GM12878 (cell line): ENCODE measurements around the gene SLC6A12. TPM values are rescaled to one million over a fixed set of nuclear protein-coding genes. Genes with fewer than 3 reads are reported as not detected.

Source experiments
- ATAC-seq: fragments of 200-7000 bp; cut with Tn5 transposase; 3 replicates; pipeline ENCODE4 v1.9.1; 2020; ENCODE audit warnings: mild to moderate bottlenecking, moderate library complexity
- BruUV-seq: library from RNA; stranded (reverse); fragments of 400-500 nt; replicated peaks from 2 replicates; lab custom pipeline; 2021; lab: Mats Ljungman, UMichigan
- CTCF ChIA-PET: fragments of 300-600 bp; sonication (Branson Sonifier 250); formaldehyde crosslinking; extraction: SDS; loops from one replicate; lab custom pipeline; 2021; ENCODE audit warnings: inconsistent platforms; lab: Yijun Ruan, JAX
- POLR2A ChIA-PET: fragments of 350-600 bp; formaldehyde crosslinking; extraction: SDS; loops from one replicate; lab custom pipeline; 2021; ENCODE audit warnings: inconsistent platforms; lab: Charles Lee
- RAD21 ChIA-PET: fragments of 300-600 bp; sonication (Branson Sonifier 250); formaldehyde crosslinking; loops from one replicate; lab custom pipeline; 2023; ENCODE audit warnings: antibody characterized with exemption; ENCODE audit not compliant: unreplicated experiment; lab: Charles Lee
- SMC1A ChIA-PET: fragments of 300-600 bp; sonication (Branson Sonifier 250); formaldehyde crosslinking; loops from one replicate; lab custom pipeline; 2023; ENCODE audit not compliant: unreplicated experiment, uncharacterized antibody; lab: Charles Lee
- DNase-seq: peaks from one replicate; pipeline ENCODE4 v3.0.0-alpha.2; 2011; ENCODE audit warnings: low read depth, low spot score
- FAIRE-seq: peaks from 3 replicates; lab custom pipeline; 2011; peaks lifted over from hg19 to GRCh38; lab: Jason Lieb, UNC
- H2AFZ ChIP-seq: 2 replicates; pipeline ENCODE4 v1.6.0; 2011; ENCODE audit warnings: low read depth, low read length, control low read depth; ENCODE audit not compliant: control insufficient read depth
- H3K27ac ChIP-seq: 2 replicates; pipeline ENCODE4 v1.5.1; 2011; ENCODE audit warnings: control low read depth; ENCODE audit not compliant: control insufficient read depth, insufficient read depth
- H3K27me3 ChIP-seq, 2 experiments: replicated peaks in 1 of 2; 2 replicates each; pipeline versions ENCODE4 v1.6.0 to v1.6.1; 2011; ENCODE audit warnings: low read length in 1 of 2; ENCODE audit not compliant: control insufficient read depth in 2 of 2, insufficient read depth in 2 of 2
- H3K36me3 ChIP-seq, 2 experiments: 2 replicates each; pipeline ENCODE4 v1.5.1; 2011; ENCODE audit warnings: low read length in 1 of 2; ENCODE audit not compliant: control insufficient read depth in 2 of 2, insufficient read depth in 2 of 2
- H3K4me1 ChIP-seq: 2 replicates; pipeline ENCODE4 v1.6.1; 2011; ENCODE audit warnings: mild to moderate bottlenecking, low read length, moderate library complexity, mixed read lengths; ENCODE audit not compliant: control insufficient read depth, insufficient read depth
- H3K4me2 ChIP-seq: 2 replicates; pipeline ENCODE4 v1.6.0; 2011; ENCODE audit warnings: control low read depth; ENCODE audit not compliant: control insufficient read depth, insufficient read depth
- H3K4me3 ChIP-seq: fragments of 200-600 bp; sonication (generic); 2 replicates; pipeline ENCODE4 v1.5.1; 2016
- H3K79me2 ChIP-seq: 2 replicates; pipeline ENCODE4 v1.6.0; 2011; ENCODE audit warnings: low read length; ENCODE audit not compliant: control insufficient read depth, insufficient read depth
- H3K9ac ChIP-seq: 2 replicates; pipeline ENCODE4 v1.8.0; 2011; ENCODE audit warnings: low read length, control low read depth, mixed read lengths; ENCODE audit not compliant: control insufficient read depth, insufficient read depth
- H3K9me3 ChIP-seq: replicated peaks from 3 replicates; pipeline ENCODE4 v1.5.1; 2011; ENCODE audit warnings: mild to moderate bottlenecking, low read length; ENCODE audit not compliant: control insufficient read depth, insufficient read depth
- H4K20me1 ChIP-seq: 2 replicates; pipeline ENCODE4 v1.6.0; 2011; ENCODE audit not compliant: control insufficient read depth, insufficient read depth
- EZH2 ChIP-seq: IDR thresholded peaks from 2 replicates; pipeline ENCODE4 v1.6.1; 2012; ENCODE audit warnings: low read depth, mild to moderate bottlenecking, control low read depth, inconsistent platforms, low read length, borderline replicate concordance; ENCODE audit not compliant: control insufficient read depth
- IKZF2 ChIP-seq, 2 experiments: fragments of 450-650 bp; IDR thresholded peaks; 2 replicates each; pipeline ENCODE4 v1.6.1; 2017; ENCODE audit warnings: mild to moderate bottlenecking in 2 of 2, moderate library complexity in 2 of 2
- NFYB ChIP-seq: IDR thresholded peaks from 2 replicates; pipeline ENCODE4 v1.6.1; 2011; ENCODE audit warnings: low read depth, mild to moderate bottlenecking, low read length, improper control_type of control experiment, moderate library complexity; ENCODE audit not compliant: insufficient read depth
- SIX5 ChIP-seq: IDR thresholded peaks from 2 replicates; pipeline ENCODE4 v1.6.1; 2011; ENCODE audit warnings: mild to moderate bottlenecking, low read depth, low read length, moderate library complexity; ENCODE audit not compliant: severe bottlenecking
- WGBS: methylation state at CpG from one replicate; pipeline ENCODE4 v1.1.6; 2016; ENCODE audit warnings: low lambda C conversion rate; ENCODE audit not compliant: insufficient replicate concordance, insufficient coverage; ENCODE audit errors: missing lambda C conversion rate; 5-methylcytosine and 5-hydroxymethylcytosine counted together
- in situ Hi-C: fragments of 300-500 bp; cut with MboI; formaldehyde crosslinking; loops from 9 replicates; pipeline ENCODE4 v1.14.3; 2018; ENCODE audit warnings: mixed read lengths
- intact Hi-C: fragments of 100-400 bp; cut with micrococcal nuclease; formaldehyde crosslinking; loops from one replicate; pipeline ENCODE4 v1.14.2; 2022; ENCODE audit not compliant: unreplicated experiment
- polyA plus RNA-seq, 11 experiments: library from polyadenylated mRNA; depleted of rRNA in 4 of 11; unstranded in 6 of 11; stranded (reverse) in 5 of 11; fragments of >200 nt; fragmentation: Nextera tagmentation in 4 of 11; fragmentation: Illumina TruSeq in 1 of 11; extraction: Ambion mirVana in 4 of 11; extraction: Trizol in 1 of 11; gene quantifications; 1 replicate in 1 of 11; 2 replicates in 10 of 11; pipeline versions ENCODE4 v1.2.1 to v1.2.3, GENCODE V29; 2011 to 2016; ENCODE audit warnings: inconsistent platforms in 2 of 11, missing spikeins in 2 of 11, low read depth in 1 of 11
- total RNA-seq, 4 experiments: library from RNA; depleted of rRNA in 3 of 4; stranded (reverse); fragments of >200 nt in 3 of 4; fragmentation: Illumina TruSeq in 1 of 4; extraction: Trizol in 1 of 4; gene quantifications; 2 replicates each; pipeline versions ENCODE4 v1.2.1 to v1.2.3, GENCODE V29; 2013 to 2021
- TF ChIP-seq, protein P1 (sequence below): fragments of 450-650 bp; IDR thresholded peaks from 2 replicates; pipeline ENCODE4 v1.6.1; 2016; ENCODE audit warnings: mild to moderate bottlenecking, moderate library complexity, borderline replicate concordance

SLC6A12 gene
- total and polyA plus RNA-seq, 10 of the 15 experiments (the other 5 are each of a cell fraction or from before 2014, with no cell fraction given), result 0.06 to 0.11 (median 0.07) TPM; not detected in 7

DNA sequence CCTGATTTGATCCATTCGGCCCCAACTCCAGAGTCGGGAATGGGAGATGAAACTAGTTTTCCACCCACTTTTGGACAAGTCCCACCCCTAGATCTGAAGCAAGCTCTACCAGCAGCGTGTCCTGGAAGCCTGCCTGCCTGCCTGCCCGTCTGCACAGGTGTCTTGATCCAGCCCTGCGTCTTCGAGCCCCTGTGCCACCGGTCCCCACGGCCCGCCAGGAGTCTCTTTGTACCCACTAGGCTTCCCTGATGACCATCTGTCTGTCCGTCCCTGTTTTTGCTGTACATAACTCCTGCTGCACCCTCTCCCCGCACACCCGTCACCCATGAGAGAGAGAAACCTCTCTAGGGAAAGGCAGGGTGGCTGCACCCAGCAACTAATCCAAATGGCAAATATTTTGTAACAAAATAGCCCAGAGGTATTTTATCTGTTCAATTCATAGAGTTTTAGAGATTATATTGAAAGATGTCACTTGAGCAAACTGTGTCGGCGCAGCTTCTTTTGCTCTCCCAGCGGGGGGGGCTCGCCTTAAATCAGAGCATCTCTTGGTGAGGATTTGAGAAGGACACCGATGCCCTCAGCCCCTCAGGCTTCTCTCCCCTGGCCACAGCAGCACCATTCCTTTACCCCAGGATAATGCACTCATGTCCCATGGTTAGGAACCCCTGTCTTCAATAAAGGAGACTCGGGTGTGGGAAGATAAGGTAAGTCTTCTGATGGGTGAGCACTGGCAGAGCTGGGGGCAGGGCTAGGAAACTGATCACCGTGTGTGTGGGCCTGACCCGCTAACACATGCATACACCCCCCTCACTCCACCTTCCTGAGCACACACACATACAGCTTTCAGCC, 35.8 kb downstream of the SLC6A12 start:
- ChIA-PET SMC1A (no interaction called here), RAD21 (no interaction called here), POLR2A (no interaction called here), CTCF (no interaction called here)
- no peak overlapping the region for H3K9ac ChIP-seq
- no peaks in the 10 kb centered on the region for H3K79me2 ChIP-seq
- H3K36me3 ChIP-seq, result no peaks in the 10 kb centered on the region
- H3K4me2 ChIP-seq, result no peak overlapping the region
- FAIRE-seq (no peak), DNase-seq (no peak), ATAC-seq (no peak)
- no peaks in the 10 kb centered on the region for H4K20me1 ChIP-seq
- WGBS, result 63% methylated on average over 20 of the region's 20 CpGs
- no peak overlapping the region for H3K27ac ChIP-seq
- intact Hi-C loops (no loop called here), in situ Hi-C loops (no loop called here)
- H3K4me3 ChIP-seq, result no peak overlapping the region
- peaks cover 5% of the 10 kb centered on the region for H3K4me1 ChIP-seq
- H2AFZ ChIP-seq, result no peak overlapping the region
- H3K27me3 ChIP-seq, result no peaks in the 10 kb centered on the region; a peak in 1 of 4 replicates
- no TSS peak for BruUV-seq
- no peaks in the 10 kb centered on the region for H3K9me3 ChIP-seq
- TF ChIP-seq SIX5 (no peak), NFYB (no peak), IKZF2 (IDR thresholded peaks at IDR 0.05) (no peak), EZH2 (no peak)
- TF ChIP-seq, protein P1, sequence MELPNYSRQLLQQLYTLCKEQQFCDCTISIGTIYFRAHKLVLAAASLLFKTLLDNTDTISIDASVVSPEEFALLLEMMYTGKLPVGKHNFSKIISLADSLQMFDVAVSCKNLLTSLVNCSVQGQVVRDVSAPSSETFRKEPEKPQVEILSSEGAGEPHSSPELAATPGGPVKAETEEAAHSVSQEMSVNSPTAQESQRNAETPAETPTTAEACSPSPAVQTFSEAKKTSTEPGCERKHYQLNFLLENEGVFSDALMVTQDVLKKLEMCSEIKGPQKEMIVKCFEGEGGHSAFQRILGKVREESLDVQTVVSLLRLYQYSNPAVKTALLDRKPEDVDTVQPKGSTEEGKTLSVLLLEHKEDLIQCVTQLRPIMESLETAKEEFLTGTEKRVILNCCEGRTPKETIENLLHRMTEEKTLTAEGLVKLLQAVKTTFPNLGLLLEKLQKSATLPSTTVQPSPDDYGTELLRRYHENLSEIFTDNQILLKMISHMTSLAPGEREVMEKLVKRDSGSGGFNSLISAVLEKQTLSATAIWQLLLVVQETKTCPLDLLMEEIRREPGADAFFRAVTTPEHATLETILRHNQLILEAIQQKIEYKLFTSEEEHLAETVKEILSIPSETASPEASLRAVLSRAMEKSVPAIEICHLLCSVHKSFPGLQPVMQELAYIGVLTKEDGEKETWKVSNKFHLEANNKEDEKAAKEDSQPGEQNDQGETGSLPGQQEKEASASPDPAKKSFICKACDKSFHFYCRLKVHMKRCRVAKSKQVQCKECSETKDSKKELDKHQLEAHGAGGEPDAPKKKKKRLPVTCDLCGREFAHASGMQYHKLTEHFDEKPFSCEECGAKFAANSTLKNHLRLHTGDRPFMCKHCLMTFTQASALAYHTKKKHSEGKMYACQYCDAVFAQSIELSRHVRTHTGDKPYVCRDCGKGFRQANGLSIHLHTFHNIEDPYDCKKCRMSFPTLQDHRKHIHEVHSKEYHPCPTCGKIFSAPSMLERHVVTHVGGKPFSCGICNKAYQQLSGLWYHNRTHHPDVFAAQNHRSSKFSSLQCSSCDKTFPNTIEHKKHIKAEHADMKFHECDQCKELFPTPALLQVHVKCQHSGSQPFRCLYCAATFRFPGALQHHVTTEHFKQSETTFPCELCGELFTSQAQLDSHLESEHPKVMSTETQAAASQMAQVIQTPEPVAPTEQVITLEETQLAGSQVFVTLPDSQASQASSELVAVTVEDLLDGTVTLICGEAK, result no peak
